ENCODE results near the gene BID.
"Not testable (repeated sequence)": the region's sequence is repeated elsewhere in the genome, so short reads cannot be mapped to it uniquely, and the experiment has no call there.

The BID gene

GRCh38 chr22:17699696-17700340 lies 74.5 kb downstream of the BID start:
- DNase-seq (ENCODE audit: low read depth), result no peak

DNA sequence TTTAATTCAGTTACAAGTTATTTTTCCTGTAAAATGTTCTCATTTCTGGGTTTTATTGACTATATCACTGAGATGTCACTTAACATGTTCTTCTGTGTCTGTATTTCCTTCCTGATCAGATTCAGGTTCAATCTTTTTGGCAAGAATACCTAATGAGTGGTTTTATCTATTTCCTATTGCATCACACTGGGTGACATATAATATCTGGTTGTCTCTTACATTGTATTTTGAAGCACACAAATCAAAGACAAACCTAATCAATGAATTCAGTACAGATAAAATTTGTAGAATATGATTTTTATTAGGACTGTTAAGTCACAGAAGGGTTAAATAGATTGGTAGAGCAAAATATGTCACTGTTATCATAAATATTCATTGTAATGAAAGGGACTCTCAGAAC lies 75.3 kb downstream of the BID start:
- DNase-seq (ENCODE audit: low read depth), result no peak

DNA sequence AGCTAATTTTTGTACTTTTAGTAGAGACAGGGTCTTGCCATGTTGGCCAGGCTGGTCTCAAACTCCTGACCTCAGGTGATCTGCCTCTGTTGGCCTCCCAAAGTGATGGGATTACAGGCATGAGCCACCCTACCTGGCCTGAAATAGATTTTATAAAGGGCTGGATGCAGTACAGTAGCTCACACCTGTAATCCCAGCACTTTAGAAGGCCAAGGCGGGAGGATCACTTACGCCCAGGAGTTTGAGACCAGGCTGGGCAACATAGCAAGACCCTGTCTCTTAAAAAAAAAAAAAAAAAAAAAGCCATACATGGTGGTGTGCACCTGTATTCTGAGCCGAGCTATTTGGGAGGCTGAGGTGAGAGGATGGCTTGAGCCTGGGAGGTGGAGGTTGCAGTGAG lies 76.0 kb downstream of the BID start:
- not testable (repeated sequence) for DNase-seq (ENCODE audit: low read depth)

DNA sequence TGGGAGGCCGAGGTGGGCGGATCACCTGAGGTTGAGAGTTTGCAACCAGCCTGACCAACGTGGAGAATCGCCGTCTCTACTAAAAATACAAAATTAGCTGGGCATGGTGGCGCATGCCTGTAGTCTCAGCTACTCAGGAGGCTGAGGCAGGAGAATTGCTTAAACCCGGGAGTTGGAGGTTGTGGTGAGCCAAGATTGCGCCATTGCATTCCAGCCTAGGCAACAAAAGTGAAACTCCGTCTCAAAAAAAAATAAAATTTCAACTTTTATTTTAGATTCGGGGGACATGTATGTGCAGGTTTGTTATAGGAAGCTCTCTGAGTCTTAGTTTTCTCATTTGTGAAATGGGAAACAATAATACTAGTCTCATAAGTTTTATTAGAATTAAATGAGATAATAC lies 77.1 kb downstream of the BID start:
- DNase-seq (ENCODE audit: low read depth), result not testable (repeated sequence)

- no peak for DNase-seq (ENCODE audit: low read depth)
Measured at GRCh38 chr22:17695986-17696385, 78.3 kb downstream of the BID start.

DNA sequence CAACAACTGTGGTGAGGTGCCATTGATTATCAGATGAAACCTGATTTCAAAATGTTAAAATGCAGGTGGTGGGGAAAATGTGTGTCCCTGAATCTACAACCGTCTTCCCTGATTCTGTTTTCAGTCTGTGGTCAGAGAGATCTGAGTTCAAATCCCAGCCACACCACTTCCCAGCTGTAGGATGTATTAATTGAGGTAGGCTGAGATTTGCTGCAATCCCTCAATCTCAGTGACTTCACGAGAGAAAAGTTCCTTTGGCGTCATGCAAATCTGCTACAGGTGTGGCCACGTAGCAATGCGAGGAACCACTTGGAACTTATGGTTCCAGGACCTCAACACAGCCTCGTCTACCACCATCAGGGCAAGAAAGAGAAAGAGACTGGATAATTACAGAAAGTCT lies 79.5 kb downstream of the BID start:
- DNase-seq (ENCODE audit: low read depth), result no peak

GRCh38 chr22:17694193-17694592 lies 80.1 kb downstream of the BID start:
- DNase-seq (ENCODE audit: low read depth), result no peak

DNA sequence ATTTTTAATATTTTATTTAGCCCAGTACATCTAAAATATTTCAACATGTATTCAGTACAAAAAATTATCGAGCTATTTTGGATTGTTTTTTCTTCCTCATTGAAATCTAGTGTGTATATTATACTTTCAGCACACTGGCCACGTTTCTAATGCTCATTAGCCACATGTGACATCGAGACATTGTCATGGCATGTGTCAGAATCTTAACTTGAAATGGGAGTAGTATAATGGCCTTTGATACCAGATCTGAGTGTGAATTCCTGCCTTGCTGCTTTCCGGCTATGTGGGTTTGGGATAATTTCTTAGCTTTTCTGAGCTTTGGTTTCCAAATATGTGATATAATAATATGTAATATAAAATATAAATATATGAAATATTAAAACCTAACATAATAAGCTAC lies 81.4 kb downstream of the BID start:
- DNase-seq (ENCODE audit: low read depth), result no peak

- DNase-seq (ENCODE audit: low read depth), result no peak
Measured at GRCh38 chr22:17684245-17684644, 90.0 kb downstream of the BID start.
